HG02588 (cell line): ENCODE measurements around the gene OR14I1.
A peak's percentile ranks its signal among the peaks of the same experiment; 100 is the strongest.

ENCODE experiments used
- ATAC-seq: cut with Tn5 transposase; IDR thresholded peaks from one replicate; pipeline ENCODE4 v1.9.1; 2021; ENCODE audit warnings: mild to moderate bottlenecking, moderate library complexity; ENCODE audit not compliant: unreplicated experiment

Gene OR14I1

DNA sequence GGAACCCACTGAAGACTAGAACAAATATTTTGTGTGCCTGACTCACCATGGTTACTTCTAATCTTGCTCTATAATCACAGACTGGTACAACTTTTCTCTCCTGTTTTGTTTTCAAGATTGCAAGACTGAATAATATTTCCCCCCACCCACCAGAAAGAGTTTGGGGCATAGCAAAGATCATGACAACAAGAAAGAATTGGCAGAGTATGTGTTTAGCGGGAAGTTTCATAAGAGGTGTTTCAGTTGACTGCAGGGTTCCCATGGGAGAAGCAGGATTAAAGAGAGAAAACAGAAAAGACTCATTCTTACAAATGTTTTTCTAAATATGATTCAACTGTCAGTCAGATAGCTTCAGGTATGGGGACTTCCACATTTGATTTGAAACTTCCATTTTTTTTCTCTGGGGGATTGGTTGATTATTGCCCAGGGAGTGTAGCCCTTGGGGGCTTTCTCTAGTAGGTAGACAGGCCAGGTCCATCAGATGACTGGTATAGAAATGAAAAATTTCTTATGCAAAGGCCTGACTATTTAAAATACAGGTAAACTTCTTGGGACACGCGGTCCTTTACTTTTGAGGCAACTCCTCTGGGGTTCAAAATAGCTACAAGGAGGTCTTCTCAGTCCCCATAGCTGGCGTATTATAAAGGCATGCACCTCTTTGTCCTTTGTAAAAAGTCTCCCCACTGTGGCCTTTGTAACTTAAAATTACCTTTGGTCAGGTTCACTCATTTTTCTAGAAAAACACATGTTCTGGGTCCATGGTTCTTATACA is 13.9 kb downstream of the OR14I1 start:
- peak; percentile 62 for ATAC-seq

DNA sequence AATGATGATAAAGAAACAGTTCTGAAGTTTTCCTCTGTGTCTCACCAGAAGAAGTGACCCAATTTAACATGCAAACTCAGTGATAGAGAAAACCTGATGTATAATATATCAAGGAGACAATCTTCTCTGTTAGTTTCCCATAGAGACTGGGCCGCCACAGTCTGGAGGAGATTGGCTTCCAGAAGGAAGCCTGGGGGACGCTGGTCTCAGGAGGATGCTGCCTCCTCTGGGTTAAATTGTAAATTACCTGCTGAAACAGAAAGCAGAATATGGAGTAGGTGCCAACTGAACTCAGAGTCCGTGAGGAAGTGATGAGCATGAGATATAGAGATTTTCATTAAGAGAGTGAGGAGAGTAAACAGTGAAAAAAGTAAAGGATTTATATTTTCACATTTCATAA is 15.8 kb downstream of the OR14I1 start:
- ATAC-seq: peak; percentile 76

DNA sequence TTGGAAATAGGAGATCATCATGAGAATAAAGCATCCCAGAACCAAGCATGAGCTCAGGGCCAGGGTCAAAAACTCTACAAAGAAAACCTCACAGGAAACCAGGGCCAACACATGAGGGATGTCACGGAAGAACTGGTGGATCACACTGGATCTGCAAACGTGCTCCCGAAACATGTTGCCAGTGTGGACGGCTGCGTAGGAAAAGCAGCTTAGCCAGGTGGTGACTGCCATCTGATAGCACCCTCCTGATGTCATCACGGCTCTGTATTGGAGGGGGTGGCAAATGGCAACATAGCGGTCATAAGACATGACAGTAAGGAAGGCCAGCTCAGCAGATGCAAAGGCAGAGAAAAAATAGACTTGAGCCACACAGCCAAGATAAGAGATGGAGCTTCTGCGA is 20.9 kb downstream of the OR14I1 start:
- ATAC-seq: no peak

DNA sequence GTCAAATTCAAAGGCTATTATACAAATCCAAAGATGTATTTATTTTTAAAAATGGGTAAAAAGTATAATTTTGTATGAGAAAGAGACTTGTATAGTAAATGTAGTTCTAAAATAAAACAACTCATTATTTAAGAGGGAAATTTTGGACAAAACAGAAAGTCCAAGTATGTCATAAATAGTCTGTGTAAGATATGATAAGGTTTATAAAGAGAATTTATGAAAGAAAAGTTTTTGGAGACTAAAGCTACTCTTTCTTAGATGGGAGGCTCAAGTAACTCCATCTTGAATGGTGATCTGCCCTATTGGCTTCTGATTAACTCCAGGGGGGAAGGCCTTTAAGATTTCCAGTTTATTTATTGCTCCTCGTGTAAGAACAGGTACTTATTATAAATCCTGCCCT is 32.6 kb downstream of the OR14I1 start:
- no peak for ATAC-seq

DNA sequence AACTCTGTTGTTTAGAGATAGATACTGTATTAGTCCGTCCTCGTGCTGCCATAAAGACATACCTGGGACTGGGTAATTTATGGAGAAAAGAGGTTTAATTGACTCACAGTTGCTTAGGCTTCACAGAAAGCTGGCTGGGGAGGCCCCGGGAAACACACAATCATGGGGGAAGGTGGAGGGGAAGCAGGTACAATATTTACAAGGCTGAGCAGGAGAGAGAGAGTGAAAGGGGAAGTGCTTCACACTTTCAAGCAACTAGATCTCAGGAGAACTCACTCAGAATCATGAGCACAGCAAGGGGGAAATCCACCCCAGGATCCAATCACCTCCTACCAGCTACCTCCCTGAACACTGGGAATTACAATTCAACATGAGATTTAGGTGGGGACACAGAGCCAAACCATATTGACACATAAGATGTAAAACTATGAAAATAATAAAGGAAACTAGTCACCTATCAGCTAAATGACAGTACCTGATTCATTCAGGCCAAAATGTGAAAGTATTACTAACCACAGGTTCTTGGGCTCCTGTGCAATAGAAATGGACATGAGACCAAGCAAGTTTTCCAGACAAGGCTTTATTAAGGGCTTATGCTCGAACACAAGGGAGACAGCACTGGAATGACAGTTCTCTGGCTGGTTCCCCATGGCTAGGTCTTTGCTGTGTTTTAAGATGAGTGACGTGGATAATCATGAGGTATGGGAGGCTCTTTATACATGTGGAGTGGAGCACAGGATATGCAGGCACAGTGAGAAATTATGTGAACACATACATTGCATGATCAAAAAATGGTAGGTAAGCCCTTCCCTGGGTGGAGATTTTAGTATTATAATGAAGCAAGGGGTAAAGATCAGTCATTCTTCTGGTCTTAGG is 38.9 kb downstream of the OR14I1 start:
- ATAC-seq: peak; percentile 95

DNA sequence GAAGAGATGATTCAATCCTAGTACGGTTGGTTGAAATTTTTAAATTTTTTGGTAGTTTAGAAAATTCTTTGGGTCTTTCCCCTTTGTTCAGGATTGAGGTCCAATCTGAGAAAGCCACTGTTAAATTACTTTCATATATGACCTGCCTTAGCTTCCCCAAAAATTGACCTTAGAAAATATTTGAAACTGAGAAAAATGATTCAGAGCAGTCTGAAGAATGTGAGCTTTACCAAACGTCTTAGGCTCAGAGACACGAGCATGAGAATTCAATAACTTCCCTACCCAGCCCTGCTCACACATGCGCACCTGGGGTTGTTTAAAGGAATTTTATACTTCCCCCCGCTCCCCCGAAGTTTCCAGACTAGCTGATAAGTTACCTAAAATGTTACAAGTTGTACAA is 45.8 kb downstream of the OR14I1 start:
- ATAC-seq: peak; percentile 52

DNA sequence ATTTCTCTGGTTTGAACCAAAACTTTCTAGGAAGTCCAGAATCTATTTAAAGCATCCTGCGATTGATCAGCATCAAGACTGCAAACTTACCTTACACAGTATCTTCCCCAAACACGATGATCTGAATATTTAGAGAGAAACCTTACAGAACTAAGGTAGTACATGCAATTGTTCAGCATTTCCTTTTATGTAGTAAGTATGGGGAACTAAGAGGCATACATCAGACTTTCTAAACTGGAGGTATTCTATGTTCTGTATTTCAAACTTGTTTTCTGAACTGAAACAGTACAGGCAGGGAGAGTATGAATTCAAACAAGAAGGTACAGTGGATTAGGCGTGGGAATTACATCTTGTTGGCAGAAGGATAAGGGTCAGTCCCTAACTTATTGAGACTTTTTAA is 47.2 kb downstream of the OR14I1 start, which contains the start of gene OR2T27:
Gene OR2T27, minus strand, starts transcription at position 175 of the 400 bp plus-strand sequence. CDS start 4,644 bp downstream, outside the sequence.
- ATAC-seq: peak; percentile 47
